Liver (tissue), 3 donors: ENCODE results near the gene PCDHGA6.

Experiments
- CTCF ChIP-seq: fragments of 150-350 bp; IDR thresholded peaks from 2 replicates; pipeline ENCODE4 v1.5.1; 2017; ENCODE audit warnings: improper control_type of control experiment, low read depth, low read length; ENCODE audit not compliant: missing input control
- EGR1 ChIP-seq, 2 donors: IDR thresholded peaks; 2 replicates each; pipeline ENCODE4 v1.6.1; 2016 to 2018; ENCODE audit warnings: antibody characterized with exemption in 2 of 2, low read depth in 2 of 2
- GABPA ChIP-seq, 2 donors: IDR thresholded peaks in 1 of 2; conservative IDR thresholded peaks in 1 of 2; 2 replicates each; pipeline ENCODE4 v1.6.1; 2016; ENCODE audit warnings: antibody characterized with exemption in 2 of 2, mild to moderate bottlenecking in 1 of 2, moderate library complexity in 1 of 2
- HNF4A ChIP-seq, 2 donors: conservative IDR thresholded peaks; 2 replicates each; pipeline ENCODE4 v1.6.1; 2016; ENCODE audit warnings: antibody characterized with exemption in 2 of 2, mild to moderate bottlenecking in 2 of 2
- RXRA ChIP-seq, 2 donors: IDR thresholded peaks; 2 replicates each; pipeline ENCODE4 v1.6.1; 2017 to 2018; ENCODE audit warnings: antibody characterized with exemption in 2 of 2, mild to moderate bottlenecking in 1 of 2
- SP1 ChIP-seq: IDR thresholded peaks from 2 replicates; pipeline ENCODE4 v1.6.1; 2018; ENCODE audit warnings: antibody characterized with exemption, mild to moderate bottlenecking
- TAF1 ChIP-seq: conservative IDR thresholded peaks from 2 replicates; pipeline ENCODE4 v1.6.1; 2016; ENCODE audit warnings: antibody characterized with exemption, mild to moderate bottlenecking
- TF ChIP-seq, protein P1 (sequence below): IDR thresholded peaks from 2 replicates; pipeline ENCODE4 v1.6.1; 2016; ENCODE audit warnings: antibody characterized with exemption
- TF ChIP-seq, protein P2 (sequence below): IDR thresholded peaks from 2 replicates; pipeline ENCODE4 v1.6.1; 2016; ENCODE audit warnings: antibody characterized with exemption
- TF ChIP-seq, protein P3 (sequence below): IDR thresholded peaks from 2 replicates; pipeline ENCODE4 v1.6.1; 2016; ENCODE audit warnings: antibody characterized with exemption
- TF ChIP-seq, protein P4 (sequence below): IDR thresholded peaks from 2 replicates; pipeline ENCODE4 v1.6.1; 2016; ENCODE audit warnings: antibody characterized with exemption, mild to moderate bottlenecking
- donor health status: healthy.
- donor health status: healthy.

DNA sequence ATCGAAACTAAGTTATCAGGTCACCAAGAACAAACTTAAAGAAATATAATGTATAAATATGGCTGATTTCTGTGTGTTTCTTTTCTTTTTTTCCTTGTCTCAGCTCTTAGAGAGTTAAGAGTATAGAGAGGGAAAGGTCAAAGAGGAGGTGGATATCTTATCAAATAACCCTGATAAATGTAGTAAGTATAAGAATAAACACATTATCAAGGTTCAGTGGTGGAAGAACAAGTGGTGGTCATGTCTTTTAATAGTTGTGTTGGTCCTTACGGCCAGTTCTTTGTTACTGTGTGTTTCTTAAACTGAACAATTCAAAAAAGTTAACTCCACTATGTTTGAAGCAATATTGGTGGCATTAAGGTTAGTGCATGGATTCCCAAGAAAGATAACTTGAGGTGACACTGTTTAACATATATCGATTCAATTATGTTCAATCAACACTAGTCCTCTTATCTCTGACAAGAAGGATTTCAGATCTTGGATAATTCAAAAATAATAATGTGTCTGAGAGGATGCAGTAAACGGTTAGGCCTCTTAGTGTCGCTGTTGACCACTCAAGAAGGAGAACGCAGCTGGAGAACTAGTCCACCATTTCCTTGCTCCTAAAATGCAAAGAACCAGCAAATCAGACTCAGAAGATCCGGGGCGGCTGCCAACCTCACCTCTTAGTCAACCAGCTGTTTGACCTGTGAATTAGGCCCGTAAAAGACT lies 30.3 kb upstream of the PCDHGA6 start, which contains the start of gene PCDHGA3:
- TF ChIP-seq CTCF (peak; percentile 19), EGR1 (IDR thresholded peaks at IDR 0.05; ENCODE audit: low read depth in 2 of 2) (no peak), GABPA (IDR thresholded peaks at IDR 0.05 in 1 of 2, conservative IDR thresholded peaks at IDR 0.05 in 1 of 2) (no peak), TAF1 (no peak), RXRA (IDR thresholded peaks at IDR 0.05) (no peak), HNF4A (conservative IDR thresholded peaks at IDR 0.05) (no peak), SP1 (no peak)
- TF ChIP-seq, protein P1, sequence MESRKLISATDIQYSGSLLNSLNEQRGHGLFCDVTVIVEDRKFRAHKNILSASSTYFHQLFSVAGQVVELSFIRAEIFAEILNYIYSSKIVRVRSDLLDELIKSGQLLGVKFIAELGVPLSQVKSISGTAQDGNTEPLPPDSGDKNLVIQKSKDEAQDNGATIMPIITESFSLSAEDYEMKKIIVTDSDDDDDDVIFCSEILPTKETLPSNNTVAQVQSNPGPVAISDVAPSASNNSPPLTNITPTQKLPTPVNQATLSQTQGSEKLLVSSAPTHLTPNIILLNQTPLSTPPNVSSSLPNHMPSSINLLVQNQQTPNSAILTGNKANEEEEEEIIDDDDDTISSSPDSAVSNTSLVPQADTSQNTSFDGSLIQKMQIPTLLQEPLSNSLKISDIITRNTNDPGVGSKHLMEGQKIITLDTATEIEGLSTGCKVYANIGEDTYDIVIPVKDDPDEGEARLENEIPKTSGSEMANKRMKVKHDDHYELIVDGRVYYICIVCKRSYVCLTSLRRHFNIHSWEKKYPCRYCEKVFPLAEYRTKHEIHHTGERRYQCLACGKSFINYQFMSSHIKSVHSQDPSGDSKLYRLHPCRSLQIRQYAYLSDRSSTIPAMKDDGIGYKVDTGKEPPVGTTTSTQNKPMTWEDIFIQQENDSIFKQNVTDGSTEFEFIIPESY, result no peak
- TF ChIP-seq, protein P2, sequence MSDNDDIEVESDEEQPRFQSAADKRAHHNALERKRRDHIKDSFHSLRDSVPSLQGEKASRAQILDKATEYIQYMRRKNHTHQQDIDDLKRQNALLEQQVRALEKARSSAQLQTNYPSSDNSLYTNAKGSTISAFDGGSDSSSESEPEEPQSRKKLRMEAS, result no peak
- TF ChIP-seq, protein P3, sequence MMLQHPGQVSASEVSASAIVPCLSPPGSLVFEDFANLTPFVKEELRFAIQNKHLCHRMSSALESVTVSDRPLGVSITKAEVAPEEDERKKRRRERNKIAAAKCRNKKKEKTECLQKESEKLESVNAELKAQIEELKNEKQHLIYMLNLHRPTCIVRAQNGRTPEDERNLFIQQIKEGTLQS, result no peak
- TF ChIP-seq, protein P4, sequence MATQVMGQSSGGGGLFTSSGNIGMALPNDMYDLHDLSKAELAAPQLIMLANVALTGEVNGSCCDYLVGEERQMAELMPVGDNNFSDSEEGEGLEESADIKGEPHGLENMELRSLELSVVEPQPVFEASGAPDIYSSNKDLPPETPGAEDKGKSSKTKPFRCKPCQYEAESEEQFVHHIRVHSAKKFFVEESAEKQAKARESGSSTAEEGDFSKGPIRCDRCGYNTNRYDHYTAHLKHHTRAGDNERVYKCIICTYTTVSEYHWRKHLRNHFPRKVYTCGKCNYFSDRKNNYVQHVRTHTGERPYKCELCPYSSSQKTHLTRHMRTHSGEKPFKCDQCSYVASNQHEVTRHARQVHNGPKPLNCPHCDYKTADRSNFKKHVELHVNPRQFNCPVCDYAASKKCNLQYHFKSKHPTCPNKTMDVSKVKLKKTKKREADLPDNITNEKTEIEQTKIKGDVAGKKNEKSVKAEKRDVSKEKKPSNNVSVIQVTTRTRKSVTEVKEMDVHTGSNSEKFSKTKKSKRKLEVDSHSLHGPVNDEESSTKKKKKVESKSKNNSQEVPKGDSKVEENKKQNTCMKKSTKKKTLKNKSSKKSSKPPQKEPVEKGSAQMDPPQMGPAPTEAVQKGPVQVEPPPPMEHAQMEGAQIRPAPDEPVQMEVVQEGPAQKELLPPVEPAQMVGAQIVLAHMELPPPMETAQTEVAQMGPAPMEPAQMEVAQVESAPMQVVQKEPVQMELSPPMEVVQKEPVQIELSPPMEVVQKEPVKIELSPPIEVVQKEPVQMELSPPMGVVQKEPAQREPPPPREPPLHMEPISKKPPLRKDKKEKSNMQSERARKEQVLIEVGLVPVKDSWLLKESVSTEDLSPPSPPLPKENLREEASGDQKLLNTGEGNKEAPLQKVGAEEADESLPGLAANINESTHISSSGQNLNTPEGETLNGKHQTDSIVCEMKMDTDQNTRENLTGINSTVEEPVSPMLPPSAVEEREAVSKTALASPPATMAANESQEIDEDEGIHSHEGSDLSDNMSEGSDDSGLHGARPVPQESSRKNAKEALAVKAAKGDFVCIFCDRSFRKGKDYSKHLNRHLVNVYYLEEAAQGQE, result no peak
